ENCODE measurements around the gene FCSK.

- TF ChIP-seq CTCF (IDR thresholded peaks at IDR 0.05; ENCODE audit: low read depth, low read length, poor library complexity, severe bottlenecking): no peak
- TF ChIP-seq EZH2phosphoT487 (IDR thresholded peaks at IDR 0.05; ENCODE audit: borderline replicate concordance, low read length): no peak
Measured at GRCh38 chr16:70478169-70478568, 23.8 kb downstream of the FCSK start.
